ENCODE measurements around the gene SLC23A2.

The SLC23A2 gene

DNA sequence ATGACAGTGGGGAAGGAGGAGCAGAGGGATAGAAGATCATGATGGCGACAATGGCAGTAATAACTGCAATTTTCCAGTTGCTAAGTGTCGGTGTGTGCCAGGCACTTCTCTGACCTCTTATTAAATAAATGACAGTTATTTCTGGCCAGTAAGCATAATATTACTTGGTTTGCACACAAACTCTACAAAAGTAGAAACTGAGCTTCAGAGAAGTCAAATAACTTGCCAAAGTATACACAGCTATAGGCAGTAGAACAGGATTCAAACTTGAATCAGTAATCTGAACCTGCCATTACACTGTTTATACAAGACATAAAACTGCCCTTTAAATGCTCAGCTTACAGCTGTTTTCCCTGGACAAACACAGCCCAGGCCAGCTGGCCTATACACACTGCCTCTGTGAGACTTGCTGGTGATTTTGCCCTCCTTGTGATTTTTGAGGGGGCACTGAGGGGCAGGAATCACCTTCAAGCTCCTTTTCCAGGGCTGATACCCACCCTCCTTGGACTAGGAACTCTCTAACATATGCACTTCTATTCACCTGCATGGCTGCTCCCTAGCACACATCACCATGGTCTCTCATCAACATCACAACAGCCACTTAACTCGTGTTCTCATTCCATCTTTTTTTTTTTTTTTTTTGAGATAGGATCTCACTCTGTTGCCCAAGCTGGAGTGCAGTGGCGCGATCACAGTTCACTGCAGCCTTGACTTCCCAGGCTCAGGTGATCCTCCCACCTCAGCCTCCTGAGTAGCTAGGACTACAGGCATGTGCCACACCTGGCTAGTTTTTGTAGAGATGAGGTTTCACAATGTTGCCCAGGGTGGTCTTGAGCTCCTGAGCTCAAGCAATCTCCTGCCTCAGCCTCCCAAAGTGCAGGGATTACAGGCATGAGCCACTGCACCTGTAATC is 63.6 kb downstream of the SLC23A2 start:
- no peaks in the 10 kb centered on the region for H3K36me3 ChIP-seq (ENCODE audit: control insufficient read depth in 1 of 2, insufficient read depth in 2 of 2, low read length in 2 of 2)
- no peaks in the 10 kb centered on the region for H3K27me3 ChIP-seq (ENCODE audit: control insufficient read depth in 1 of 2, insufficient read depth in 2 of 2, low read length in 2 of 2)
- no peaks in the 10 kb centered on the region for H3K9me3 ChIP-seq (ENCODE audit: control insufficient read depth in 1 of 2, low read length in 2 of 2)
- H3K4me3 ChIP-seq (ENCODE audit: low read depth in 1 of 2, low read length in 2 of 2), result no peak overlapping the region
- H3K27ac ChIP-seq (ENCODE audit: low read depth, low read length), result no peak overlapping the region
- H3K4me1 ChIP-seq (ENCODE audit: control insufficient read depth in 1 of 2, insufficient read depth in 2 of 2, low read length in 2 of 2), result peaks cover 0 to 4% of the 10 kb centered on the region in 2 donors
- H3K9ac ChIP-seq (ENCODE audit: low read depth in 1 of 2, low read length in 2 of 2), result no peak overlapping the region

DNA sequence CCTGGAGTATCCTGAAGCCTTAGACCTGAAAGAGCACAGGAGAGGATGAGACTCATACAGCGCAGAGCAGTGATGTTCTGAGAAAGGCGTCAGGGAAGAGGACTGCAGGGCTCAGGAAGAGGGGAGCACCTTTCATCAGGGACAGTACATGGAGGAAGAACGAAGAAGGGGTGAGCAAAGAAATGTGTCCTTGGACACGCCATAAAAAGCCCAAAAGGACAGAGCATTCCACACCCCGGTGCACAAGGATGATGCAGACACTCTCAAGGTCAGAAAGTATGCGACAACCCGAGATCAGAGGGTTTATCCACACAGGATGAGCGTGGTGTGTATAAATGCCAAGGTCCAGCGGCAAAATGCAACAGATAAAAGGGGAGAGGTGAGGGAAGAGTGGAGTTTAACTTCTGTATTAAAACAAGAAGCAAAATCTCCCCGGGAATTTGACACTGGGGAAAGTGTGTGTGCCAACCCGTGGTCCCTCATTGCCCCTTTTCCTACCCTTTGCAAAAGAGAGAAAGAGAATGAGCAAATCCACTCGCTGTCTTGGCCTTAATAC is 64.4 kb downstream of the SLC23A2 start:
- Histone ChIP-seq H3K27me3 (ENCODE audit: control insufficient read depth in 1 of 2, insufficient read depth in 2 of 2, low read length in 2 of 2) (no peaks in the 10 kb centered on the region), H3K27ac (ENCODE audit: low read depth, low read length) (no peak overlapping the region), H3K36me3 (ENCODE audit: control insufficient read depth in 1 of 2, insufficient read depth in 2 of 2, low read length in 2 of 2) (peaks cover 2% of the 10 kb centered on the region in 2 donors), H3K9me3 (ENCODE audit: control insufficient read depth in 1 of 2, low read length in 2 of 2) (no peaks in the 10 kb centered on the region), H3K4me1 (ENCODE audit: control insufficient read depth in 1 of 2, insufficient read depth in 2 of 2, low read length in 2 of 2) (no peaks in the 10 kb centered on the region), H3K9ac (ENCODE audit: low read depth in 1 of 2, low read length in 2 of 2) (no peak overlapping the region), H3K4me3 (ENCODE audit: low read depth in 1 of 2, low read length in 2 of 2) (no peak overlapping the region)

DNA sequence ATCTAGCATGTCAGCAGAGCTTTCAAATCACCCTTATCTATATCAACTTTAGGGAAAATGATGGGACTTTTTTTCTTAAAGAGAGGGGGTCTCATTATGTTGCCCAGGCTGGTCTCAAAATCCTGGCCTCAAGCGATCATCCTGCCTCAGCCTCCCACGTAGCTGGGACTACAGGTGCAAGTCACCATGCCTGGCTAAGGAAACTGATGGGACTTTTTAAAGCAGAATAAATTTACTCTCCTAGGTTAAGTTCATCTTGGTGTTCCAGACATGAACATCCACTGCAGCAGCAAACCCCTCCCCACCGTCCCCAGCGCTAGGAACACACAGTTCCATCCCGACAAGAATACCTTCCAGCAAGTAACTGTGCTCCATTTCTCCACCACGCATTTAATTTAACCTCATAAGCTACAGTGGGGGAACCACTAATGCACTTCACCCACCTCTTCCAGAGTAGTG is 64.9 kb downstream of the SLC23A2 start:
- Histone ChIP-seq H3K9me3 (ENCODE audit: control insufficient read depth in 1 of 2, low read length in 2 of 2) (no peaks in the 10 kb centered on the region), H3K4me1 (ENCODE audit: control insufficient read depth in 1 of 2, insufficient read depth in 2 of 2, low read length in 2 of 2) (no peaks in the 10 kb centered on the region), H3K4me3 (ENCODE audit: low read depth in 1 of 2, low read length in 2 of 2) (no peak overlapping the region), H3K27ac (ENCODE audit: low read depth, low read length) (no peak overlapping the region), H3K27me3 (ENCODE audit: control insufficient read depth in 1 of 2, insufficient read depth in 2 of 2, low read length in 2 of 2) (no peaks in the 10 kb centered on the region), H3K9ac (ENCODE audit: low read depth in 1 of 2, low read length in 2 of 2) (no peak overlapping the region), H3K36me3 (ENCODE audit: control insufficient read depth in 1 of 2, insufficient read depth in 2 of 2, low read length in 2 of 2) (peaks cover 5 to 7% of the 10 kb centered on the region in 2 donors)

DNA sequence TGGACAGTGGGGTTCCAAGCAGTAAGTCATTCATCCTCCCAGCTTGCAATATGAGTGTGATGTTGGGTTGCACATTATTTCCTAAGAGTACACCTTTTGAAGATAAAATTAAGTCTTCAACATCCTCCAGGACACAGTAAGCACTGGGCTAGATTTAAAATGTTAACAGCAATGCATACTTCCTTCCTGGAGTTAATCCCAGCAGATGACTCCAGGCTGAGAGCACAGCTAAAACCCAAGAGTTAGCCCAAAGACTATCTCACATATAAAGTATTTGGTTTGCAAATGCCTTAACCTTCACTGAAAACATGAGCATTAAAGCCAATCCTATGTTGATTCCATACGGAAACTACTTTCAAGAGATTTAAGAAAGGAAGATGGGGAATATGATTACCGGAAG is 69.2 kb downstream of the SLC23A2 start:
- Histone ChIP-seq H3K36me3 (ENCODE audit: control insufficient read depth in 1 of 2, insufficient read depth in 2 of 2, low read length in 2 of 2) (peaks cover 5 to 14% of the 10 kb centered on the region in 2 donors), H3K27me3 (ENCODE audit: control insufficient read depth in 1 of 2, insufficient read depth in 2 of 2, low read length in 2 of 2) (no peaks in the 10 kb centered on the region), H3K9me3 (ENCODE audit: control insufficient read depth in 1 of 2, low read length in 2 of 2) (no peaks in the 10 kb centered on the region), H3K9ac (ENCODE audit: low read depth in 1 of 2, low read length in 2 of 2) (no peak overlapping the region), H3K4me3 (ENCODE audit: low read depth in 1 of 2, low read length in 2 of 2) (no peak overlapping the region), H3K4me1 (ENCODE audit: control insufficient read depth in 1 of 2, insufficient read depth in 2 of 2, low read length in 2 of 2) (no peaks in the 10 kb centered on the region), H3K27ac (ENCODE audit: low read depth, low read length) (no peak overlapping the region)

DNA sequence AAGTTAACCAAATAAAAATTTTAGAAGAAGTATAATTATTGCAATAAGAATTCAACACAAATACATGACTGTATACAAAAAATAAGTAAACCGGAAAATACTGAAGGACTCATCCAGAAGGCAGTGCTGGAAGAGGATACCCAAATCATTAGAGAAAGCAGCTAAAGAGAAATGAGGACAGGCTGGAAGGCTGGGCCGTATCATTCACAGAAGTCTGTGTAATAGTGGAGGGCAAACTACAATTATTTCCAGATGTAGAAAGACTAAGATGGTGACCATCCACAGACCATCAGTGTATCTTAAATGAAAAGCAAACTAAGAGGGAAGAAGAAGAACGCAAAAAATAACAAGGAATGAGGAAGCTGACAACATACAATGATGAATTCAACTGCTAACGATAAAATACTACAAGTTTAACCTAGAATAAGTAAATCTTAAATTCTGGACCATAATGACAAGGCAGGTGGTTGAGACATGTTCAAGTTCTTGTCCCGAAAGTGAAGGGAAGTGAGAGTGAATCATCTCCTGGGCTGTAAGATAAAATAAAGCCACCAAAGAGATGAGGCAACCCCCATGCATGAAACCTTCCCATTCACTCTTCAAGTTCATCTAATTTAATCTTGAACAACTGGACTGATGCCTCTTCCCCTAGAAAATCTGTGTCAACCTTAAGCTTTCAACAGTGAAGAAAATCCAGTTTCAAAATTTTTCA is 71.5 kb downstream of the SLC23A2 start:
- Histone ChIP-seq H3K27me3 (ENCODE audit: control insufficient read depth in 1 of 2, insufficient read depth in 2 of 2, low read length in 2 of 2) (no peaks in the 10 kb centered on the region), H3K36me3 (ENCODE audit: control insufficient read depth in 1 of 2, insufficient read depth in 2 of 2, low read length in 2 of 2) (peaks cover 5 to 14% of the 10 kb centered on the region in 2 donors), H3K4me3 (ENCODE audit: low read depth in 1 of 2, low read length in 2 of 2) (no peak overlapping the region), H3K27ac (ENCODE audit: low read depth, low read length) (no peak overlapping the region), H3K9ac (ENCODE audit: low read depth in 1 of 2, low read length in 2 of 2) (no peak overlapping the region), H3K4me1 (ENCODE audit: control insufficient read depth in 1 of 2, insufficient read depth in 2 of 2, low read length in 2 of 2) (peaks cover 8 to 15% of the 10 kb centered on the region in 2 donors), H3K9me3 (ENCODE audit: control insufficient read depth in 1 of 2, low read length in 2 of 2) (no peaks in the 10 kb centered on the region)

DNA sequence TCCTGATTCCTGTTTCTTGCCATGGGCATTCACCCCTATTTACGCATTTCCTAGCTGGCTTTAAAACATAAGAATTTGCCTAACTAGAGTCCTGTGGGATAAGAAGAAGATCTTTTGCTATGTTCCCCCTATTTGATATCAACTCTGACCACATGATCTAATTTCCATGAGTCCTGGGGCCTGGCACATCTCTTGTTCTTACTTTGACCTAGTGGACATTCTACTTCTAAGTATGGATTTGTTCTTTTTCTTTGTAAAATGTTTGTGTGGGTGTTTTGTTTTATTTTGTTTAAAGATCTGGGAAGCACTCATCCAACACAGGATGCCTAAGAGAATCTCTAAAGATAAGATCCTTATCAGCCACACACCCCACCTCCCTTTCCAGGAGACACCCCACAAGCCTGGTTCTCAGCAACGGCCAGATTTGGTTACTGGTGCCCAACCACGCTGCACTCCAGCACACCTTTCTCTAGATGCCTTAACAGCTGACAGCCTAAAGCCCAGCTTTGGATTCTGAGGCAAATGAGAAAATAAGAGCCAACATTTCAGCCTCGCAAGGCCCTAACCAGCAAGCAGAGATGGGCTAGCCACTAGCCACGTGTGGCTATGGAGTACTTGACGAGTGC is 74.7 kb downstream of the SLC23A2 start:
- no peak overlapping the region for H3K4me3 ChIP-seq (ENCODE audit: low read depth in 1 of 2, low read length in 2 of 2)
- H3K27me3 ChIP-seq (ENCODE audit: control insufficient read depth in 1 of 2, insufficient read depth in 2 of 2, low read length in 2 of 2), result no peaks in the 10 kb centered on the region
- peaks cover 8 to 15% of the 10 kb centered on the region in 2 donors for H3K4me1 ChIP-seq (ENCODE audit: control insufficient read depth in 1 of 2, insufficient read depth in 2 of 2, low read length in 2 of 2)
- H3K27ac ChIP-seq (ENCODE audit: low read depth, low read length), result peak overlapping the region; percentile 30
- H3K36me3 ChIP-seq (ENCODE audit: control insufficient read depth in 1 of 2, insufficient read depth in 2 of 2, low read length in 2 of 2), result peaks cover under 1 to 9% of the 10 kb centered on the region in 2 donors
- H3K9ac ChIP-seq (ENCODE audit: low read depth in 1 of 2, low read length in 2 of 2), result peak overlapping the region in 1 of 2 donors; percentile 0
- H3K9me3 ChIP-seq (ENCODE audit: control insufficient read depth in 1 of 2, low read length in 2 of 2), result no peaks in the 10 kb centered on the region

DNA sequence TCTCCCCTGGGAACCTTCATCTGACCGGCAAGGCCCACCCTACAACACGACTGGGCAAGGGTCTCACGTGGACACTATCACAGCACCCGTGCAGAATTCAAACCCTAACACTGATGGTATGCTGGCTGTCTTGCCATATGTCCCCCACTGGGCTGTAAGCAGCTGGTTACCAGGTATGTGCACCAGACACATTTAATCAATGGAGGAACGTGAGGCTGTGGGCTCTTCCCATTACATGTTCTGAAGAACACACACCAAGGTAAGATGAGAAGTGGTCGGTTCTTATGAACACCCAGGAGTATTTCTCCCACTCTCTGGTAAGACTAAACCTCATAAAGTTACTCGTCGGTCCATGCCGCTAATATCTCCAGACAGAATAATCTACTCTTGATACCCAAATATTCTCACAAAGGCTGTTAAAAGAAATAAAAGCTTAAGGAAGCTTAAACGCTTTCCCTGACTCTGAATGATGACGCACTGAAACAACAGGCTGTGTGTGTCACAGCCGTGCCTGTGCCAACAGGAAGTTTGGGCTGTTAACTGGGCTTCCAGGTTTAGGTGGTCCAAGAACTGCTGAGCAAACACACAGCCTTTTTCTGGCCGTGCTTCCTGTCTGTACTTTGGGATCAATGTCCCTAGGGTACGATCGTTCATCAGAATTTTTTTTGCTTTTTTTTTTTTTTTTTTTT is 75.3 kb downstream of the SLC23A2 start:
- peaks cover 0 to 2% of the 10 kb centered on the region in 2 donors for H3K36me3 ChIP-seq (ENCODE audit: control insufficient read depth in 1 of 2, insufficient read depth in 2 of 2, low read length in 2 of 2)
- H3K27ac ChIP-seq (ENCODE audit: low read depth, low read length), result peak overlapping the region; percentile 15
- peaks cover 8 to 15% of the 10 kb centered on the region in 2 donors for H3K4me1 ChIP-seq (ENCODE audit: control insufficient read depth in 1 of 2, insufficient read depth in 2 of 2, low read length in 2 of 2)
- H3K9ac ChIP-seq (ENCODE audit: low read depth in 1 of 2, low read length in 2 of 2), result peak overlapping the region in 1 of 2 donors; percentile 0
- H3K4me3 ChIP-seq (ENCODE audit: low read depth in 1 of 2, low read length in 2 of 2), result no peak overlapping the region
- no peaks in the 10 kb centered on the region for H3K27me3 ChIP-seq (ENCODE audit: control insufficient read depth in 1 of 2, insufficient read depth in 2 of 2, low read length in 2 of 2)
- no peaks in the 10 kb centered on the region for H3K9me3 ChIP-seq (ENCODE audit: control insufficient read depth in 1 of 2, low read length in 2 of 2)

DNA sequence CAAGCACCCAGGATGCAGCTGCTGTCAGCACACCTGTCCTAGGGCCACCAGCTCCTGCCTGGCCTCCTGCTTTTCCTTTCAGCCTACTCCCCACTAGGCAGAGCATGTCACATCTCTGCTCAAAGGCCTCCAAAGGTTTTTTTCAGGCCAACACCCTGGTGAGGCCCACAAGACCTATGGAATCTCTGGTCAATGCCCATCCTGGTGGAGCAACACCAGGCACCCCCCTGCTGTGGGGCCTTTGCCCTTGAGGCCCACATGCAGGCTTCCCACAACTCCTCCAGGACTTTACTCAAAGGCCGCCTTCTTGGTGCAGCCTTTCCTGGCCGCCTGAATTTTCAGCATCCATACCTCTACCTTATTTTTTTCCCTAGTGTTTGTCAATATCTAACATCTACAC is 76.9 kb downstream of the SLC23A2 start:
- Histone ChIP-seq H3K27me3 (ENCODE audit: control insufficient read depth in 1 of 2, insufficient read depth in 2 of 2, low read length in 2 of 2) (no peaks in the 10 kb centered on the region), H3K27ac (ENCODE audit: low read depth, low read length) (no peak overlapping the region), H3K4me3 (ENCODE audit: low read depth in 1 of 2, low read length in 2 of 2) (no peak overlapping the region), H3K9me3 (ENCODE audit: control insufficient read depth in 1 of 2, low read length in 2 of 2) (no peaks in the 10 kb centered on the region), H3K36me3 (ENCODE audit: control insufficient read depth in 1 of 2, insufficient read depth in 2 of 2, low read length in 2 of 2) (peaks cover 0 to 2% of the 10 kb centered on the region in 2 donors), H3K9ac (ENCODE audit: low read depth in 1 of 2, low read length in 2 of 2) (no peak overlapping the region), H3K4me1 (ENCODE audit: control insufficient read depth in 1 of 2, insufficient read depth in 2 of 2, low read length in 2 of 2) (peaks cover 8 to 15% of the 10 kb centered on the region in 2 donors)

DNA sequence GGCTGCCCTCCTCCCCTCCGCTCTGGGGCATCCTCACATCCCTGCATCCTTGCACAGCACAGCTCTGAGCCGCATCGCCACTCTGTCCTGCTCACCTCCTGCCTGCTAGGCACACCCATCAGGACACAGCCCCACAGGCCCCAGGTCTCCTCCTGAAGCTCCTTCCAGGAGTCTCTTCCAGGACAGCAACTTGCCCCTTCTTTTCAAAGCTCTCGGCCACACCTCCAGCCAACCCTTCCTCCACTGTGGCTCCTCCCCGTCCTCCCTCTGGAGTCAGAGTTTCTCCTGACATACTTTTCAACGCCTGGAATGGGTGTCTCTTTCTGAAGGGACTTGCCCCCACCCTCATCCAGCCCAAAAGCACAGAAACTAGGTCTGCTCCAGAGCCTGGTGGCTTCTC is 77.3 kb downstream of the SLC23A2 start:
- Histone ChIP-seq H3K4me1 (ENCODE audit: control insufficient read depth in 1 of 2, insufficient read depth in 2 of 2, low read length in 2 of 2) (peaks cover 8 to 15% of the 10 kb centered on the region in 2 donors), H3K27me3 (ENCODE audit: control insufficient read depth in 1 of 2, insufficient read depth in 2 of 2, low read length in 2 of 2) (no peaks in the 10 kb centered on the region), H3K9ac (ENCODE audit: low read depth in 1 of 2, low read length in 2 of 2) (no peak overlapping the region), H3K27ac (ENCODE audit: low read depth, low read length) (no peak overlapping the region), H3K4me3 (ENCODE audit: low read depth in 1 of 2, low read length in 2 of 2) (no peak overlapping the region), H3K36me3 (ENCODE audit: control insufficient read depth in 1 of 2, insufficient read depth in 2 of 2, low read length in 2 of 2) (no peaks in the 10 kb centered on the region), H3K9me3 (ENCODE audit: control insufficient read depth in 1 of 2, low read length in 2 of 2) (no peaks in the 10 kb centered on the region)

Data from duodenal mucosa (tissue), 2 donors.